Keratinocyte (primary cell): ENCODE data around the gene PCDHB9. TPM values are rescaled to one million over a fixed set of nuclear protein-coding genes. Genes with fewer than 3 reads are reported as not detected.
"Not testable (repeated sequence)": the region's sequence is repeated elsewhere in the genome, so short reads cannot be mapped to it uniquely, and the experiment has no call there.

ENCODE experiments used
- DNase-seq: peaks from one replicate; pipeline ENCODE4 v3.0.0-alpha.2; 2011; ENCODE audit warnings: low read depth, missing footprints, low spot score
- FAIRE-seq: peaks from 2 replicates; lab custom pipeline; 2011; peaks lifted over from hg19 to GRCh38; lab: Jason Lieb, UNC
- H2AFZ ChIP-seq: 2 replicates; pipeline ENCODE4 v1.6.0; 2012; ENCODE audit warnings: low read length, control low read depth, inconsistent platforms; ENCODE audit not compliant: control insufficient read depth
- H3K27ac ChIP-seq: 2 replicates; pipeline ENCODE4 v1.5.1; 2011; ENCODE audit warnings: low read length; ENCODE audit not compliant: control insufficient read depth, insufficient read depth
- H3K27me3 ChIP-seq: 3 replicates; pipeline ENCODE4 v1.6.0; 2011; ENCODE audit warnings: low read length; ENCODE audit not compliant: control insufficient read depth, insufficient read depth; ENCODE audit errors: extremely low read depth
- H3K36me3 ChIP-seq, 2 experiments: 2 replicates in 1 of 2; 3 replicates in 1 of 2; pipeline ENCODE4 v1.5.1; 2011; ENCODE audit warnings: low read length in 2 of 2, mild to moderate bottlenecking in 1 of 2; ENCODE audit not compliant: control insufficient read depth in 2 of 2, insufficient read depth in 2 of 2; ENCODE audit errors: extremely low read depth in 1 of 2
- H3K4me1 ChIP-seq: 3 replicates; pipeline ENCODE4 v1.5.1; 2011; ENCODE audit warnings: low read length; ENCODE audit not compliant: control insufficient read depth, insufficient read depth; ENCODE audit errors: extremely low read depth
- H3K4me2 ChIP-seq: 3 replicates; pipeline ENCODE4 v1.6.0; 2011; ENCODE audit warnings: low read depth, low read length; ENCODE audit not compliant: control insufficient read depth, insufficient read depth; ENCODE audit errors: extremely low read depth
- H3K4me3 ChIP-seq, 3 experiments: fragments of 200-600 bp in 1 of 3; sonication (generic) in 1 of 3; 2 replicates in 2 of 3; 3 replicates in 1 of 3; pipeline ENCODE4 v1.5.1; 2011 to 2016; ENCODE audit warnings: low read length in 3 of 3, mild to moderate bottlenecking in 3 of 3, control low read depth in 2 of 3, inconsistent platforms in 1 of 3, low read depth in 1 of 3, mixed read lengths in 1 of 3, mixed run types in 1 of 3, moderate library complexity in 1 of 3; ENCODE audit not compliant: control insufficient read depth in 2 of 3, insufficient read depth in 2 of 3; ENCODE audit errors: extremely low read depth in 1 of 3
- H3K79me2 ChIP-seq: 2 replicates; pipeline ENCODE4 v1.6.0; 2012; ENCODE audit warnings: low read length; ENCODE audit not compliant: control insufficient read depth, insufficient read depth
- H3K9ac ChIP-seq: 3 replicates; pipeline ENCODE4 v1.6.0; 2011; ENCODE audit warnings: low read length; ENCODE audit not compliant: control insufficient read depth, insufficient read depth; ENCODE audit errors: extremely low read depth
- H3K9me1 ChIP-seq: 3 replicates; pipeline ENCODE4 v1.6.0; 2011; ENCODE audit warnings: low read length; ENCODE audit not compliant: control insufficient read depth, insufficient read depth; ENCODE audit errors: extremely low read depth
- H3K9me3 ChIP-seq: 2 replicates; pipeline ENCODE4 v1.5.1; 2012; ENCODE audit warnings: low read depth, low read length; ENCODE audit not compliant: control insufficient read depth
- H4K20me1 ChIP-seq: 3 replicates; pipeline ENCODE4 v1.6.0; 2011; ENCODE audit warnings: low read length; ENCODE audit not compliant: control insufficient read depth, insufficient read depth; ENCODE audit errors: extremely low read depth
- CTCF ChIP-seq, 3 experiments: IDR thresholded peaks in 1 of 3; conservative IDR thresholded peaks in 1 of 3; optimal IDR thresholded peaks in 1 of 3; 2 replicates in 2 of 3; 3 replicates in 1 of 3; pipeline versions ENCODE3 to v1.5.1; 2011; ENCODE audit warnings: low read length in 3 of 3, mild to moderate bottlenecking in 3 of 3, moderate library complexity in 2 of 3, control low read depth in 1 of 3, inconsistent platforms in 1 of 3; ENCODE audit not compliant: insufficient read depth in 2 of 3; ENCODE audit errors: extremely low read depth in 1 of 3
- EZH2 ChIP-seq: IDR thresholded peaks from one replicate; pipeline ENCODE4 v1.6.1; 2012; ENCODE audit warnings: inconsistent platforms, mild to moderate bottlenecking, low read length, moderate library complexity
- dilution Hi-C: fragments of 300-500 bp; cut with MboI; formaldehyde crosslinking; loops from one replicate; pipeline ENCODE4 v1.7.0; 2020; ENCODE audit warnings: low sequenced_read_pairs; ENCODE audit not compliant: extremely low pct_ligation_motif_present
- polyA plus RNA-seq, 5 experiments: library from polyadenylated mRNA; depleted of rRNA in 3 of 5; stranded (reverse) in 3 of 5; stranded (forward) in 1 of 5; unstranded in 1 of 5; fragments of >200 nt; gene quantifications; 1 replicate in 1 of 5; 2 replicates in 3 of 5; 3 replicates in 1 of 5; pipeline versions ENCODE4 v1.2.1 to v1.2.3, GENCODE V29; 2011 to 2012; ENCODE audit warnings: missing spikeins in 2 of 5, low read depth in 1 of 5, low replicate concordance in 1 of 5

PCDHB9 gene
- polyA plus RNA-seq, 1 donor (not counting 4 experiments of a cell fraction or from before 2014, with no cell fraction given) = not detected

- FAIRE-seq (no peak), DNase-seq (no peak)
- H2AFZ ChIP-seq = no peak overlapping the region
- no peaks in the 10 kb centered on the region for H4K20me1 ChIP-seq
- dilution Hi-C loops = no loop called here
- H3K4me1 ChIP-seq = no peaks in the 10 kb centered on the region
- H3K9ac ChIP-seq = no peak overlapping the region
- H3K36me3 ChIP-seq = no peaks in the 10 kb centered on the region
- H3K9me1 ChIP-seq = no peaks in the 10 kb centered on the region
- no peaks in the 10 kb centered on the region for H3K27me3 ChIP-seq
- H3K4me3 ChIP-seq = no peak overlapping the region
- no peaks in the 10 kb centered on the region for H3K9me3 ChIP-seq
- no peak overlapping the region for H3K4me2 ChIP-seq
- no peak overlapping the region for H3K27ac ChIP-seq
- no peaks in the 10 kb centered on the region for H3K79me2 ChIP-seq
- TF ChIP-seq CTCF (optimal IDR thresholded peaks at IDR 0.05 in 1 of 3, IDR thresholded peaks at IDR 0.05 in 1 of 3, conservative IDR thresholded peaks at IDR 0.05 in 1 of 3; ENCODE audit: extremely low read depth in 1 of 3, insufficient read depth in 2 of 3, low read length in 3 of 3) (no peak), EZH2 (no peak)
These were observed 31.2 kb upstream of the PCDHB9 start for GRCh38 chr5:141155540-141156374.

- H3K9me3 ChIP-seq, H3K4me1 ChIP-seq, H4K20me1 ChIP-seq, dilution Hi-C loops, H2AFZ ChIP-seq, H3K27me3 ChIP-seq, DNase-seq, H3K27ac ChIP-seq, H3K36me3 ChIP-seq, H3K4me2 ChIP-seq, H3K4me3 ChIP-seq, H3K9ac ChIP-seq, H3K9me1 ChIP-seq, FAIRE-seq, H3K79me2 ChIP-seq: not testable (repeated sequence)
These were observed 29.6 kb upstream of the PCDHB9 start for GRCh38 chr5:141157356-141157755.

DNA sequence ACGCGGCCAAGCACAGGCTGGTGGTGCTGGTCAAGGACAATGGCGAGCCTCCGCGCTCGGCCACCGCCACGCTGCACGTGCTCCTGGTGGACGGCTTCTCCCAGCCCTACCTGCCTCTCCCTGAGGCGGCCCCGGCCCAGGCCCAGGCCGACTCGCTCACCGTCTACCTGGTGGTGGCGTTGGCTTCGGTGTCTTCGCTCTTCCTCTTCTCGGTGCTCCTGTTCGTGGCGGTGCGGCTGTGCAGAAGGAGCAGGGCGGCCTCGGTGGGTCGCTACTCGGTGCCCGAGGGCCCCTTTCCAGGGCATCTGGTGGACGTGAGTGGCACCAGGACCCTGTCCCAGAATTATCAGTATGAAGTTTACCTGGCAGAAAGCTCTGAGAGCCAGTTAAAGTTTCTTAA, 29.1 kb upstream of the PCDHB9 start:
- H3K4me2 ChIP-seq, H3K27me3 ChIP-seq, FAIRE-seq, H3K36me3 ChIP-seq, H3K4me1 ChIP-seq, H2AFZ ChIP-seq, H3K79me2 ChIP-seq, H4K20me1 ChIP-seq, DNase-seq, H3K4me3 ChIP-seq, dilution Hi-C loops, H3K9ac ChIP-seq, H3K9me3 ChIP-seq, H3K27ac ChIP-seq, H3K9me1 ChIP-seq: not testable (repeated sequence)
